Stimulated activated CD8-positive, alpha-beta memory T cell treated with anti-CD3 and anti-CD28 coated beads, Interleukin-12 subunit alpha, Interleukin-12 subunit beta, amount 100 ng/mL, for 24 hours (primary cell): Measurements from ENCODE around the gene LPCAT1.

Source experiments
- DNase-seq: peaks from one replicate; pipeline ENCODE4 v3.0.0-alpha.2; 2020; ENCODE audit errors: extremely low read depth

The LPCAT1 gene

DNA sequence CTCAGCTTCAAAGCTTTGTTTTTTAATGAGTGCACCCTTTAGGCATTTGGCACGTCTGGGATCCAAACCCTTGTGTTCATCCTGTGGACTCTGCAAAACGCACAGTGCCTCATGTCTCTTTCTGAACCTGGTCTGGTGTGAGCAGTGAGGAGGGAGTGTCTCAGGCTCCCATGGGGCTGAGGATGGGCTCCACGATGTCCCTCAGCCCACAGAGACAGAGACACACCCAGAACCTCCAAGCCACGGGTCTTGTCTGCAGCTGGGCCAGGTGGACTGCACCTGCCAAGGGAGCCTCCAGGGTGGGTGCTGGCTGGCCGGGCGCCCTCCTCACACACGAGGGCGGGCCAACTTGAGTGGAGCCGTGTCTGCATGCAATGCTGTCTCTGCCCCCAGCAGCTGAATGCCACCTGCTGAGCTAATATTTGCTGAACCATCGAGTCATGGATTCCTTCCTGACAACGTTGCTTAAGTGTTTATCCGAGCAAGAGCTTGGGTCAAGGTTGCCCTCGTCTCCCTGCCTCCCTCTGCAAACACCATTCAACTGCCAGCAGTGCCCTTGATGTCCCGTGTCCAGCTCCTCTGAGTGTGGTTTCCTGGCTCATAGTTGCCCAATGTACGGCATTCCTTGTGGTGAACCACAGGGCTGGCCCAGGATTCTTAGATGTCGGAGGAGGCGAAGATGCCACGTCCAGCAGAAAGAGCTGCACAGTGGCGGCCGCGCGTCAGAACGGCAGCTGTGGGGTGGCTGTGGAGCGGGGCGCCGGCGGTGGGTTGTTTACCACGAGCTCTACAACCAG is 31.4 kb upstream of the LPCAT1 start:
- no peak for DNase-seq

DNA sequence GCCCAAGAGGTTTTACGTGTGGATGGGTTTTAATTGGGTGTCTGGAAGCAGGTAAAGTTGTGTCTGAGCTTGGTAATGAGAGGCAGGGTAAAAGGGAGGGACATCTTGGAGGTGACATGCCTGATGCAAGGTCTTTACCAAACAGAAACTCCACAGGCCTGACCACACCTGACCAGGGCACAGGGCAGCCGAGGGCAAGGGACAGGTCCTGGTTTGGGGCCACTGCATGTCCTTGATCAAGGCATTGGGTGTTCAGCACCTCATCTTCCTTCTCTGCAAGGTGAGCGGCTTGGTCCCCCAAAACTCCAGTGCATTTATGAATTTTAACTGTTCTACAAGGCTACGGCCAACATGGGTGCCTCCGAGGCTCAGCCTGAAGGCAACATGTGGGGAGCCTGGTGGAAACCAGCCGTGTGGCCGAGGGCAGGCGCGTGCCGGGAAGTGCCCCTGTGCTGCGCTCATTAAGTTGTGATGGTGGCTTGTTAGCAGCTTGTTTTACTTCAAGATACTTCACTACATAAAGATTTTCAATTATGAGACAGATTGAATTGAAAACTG is 30.7 kb upstream of the LPCAT1 start:
- DNase-seq: no peak

DNA sequence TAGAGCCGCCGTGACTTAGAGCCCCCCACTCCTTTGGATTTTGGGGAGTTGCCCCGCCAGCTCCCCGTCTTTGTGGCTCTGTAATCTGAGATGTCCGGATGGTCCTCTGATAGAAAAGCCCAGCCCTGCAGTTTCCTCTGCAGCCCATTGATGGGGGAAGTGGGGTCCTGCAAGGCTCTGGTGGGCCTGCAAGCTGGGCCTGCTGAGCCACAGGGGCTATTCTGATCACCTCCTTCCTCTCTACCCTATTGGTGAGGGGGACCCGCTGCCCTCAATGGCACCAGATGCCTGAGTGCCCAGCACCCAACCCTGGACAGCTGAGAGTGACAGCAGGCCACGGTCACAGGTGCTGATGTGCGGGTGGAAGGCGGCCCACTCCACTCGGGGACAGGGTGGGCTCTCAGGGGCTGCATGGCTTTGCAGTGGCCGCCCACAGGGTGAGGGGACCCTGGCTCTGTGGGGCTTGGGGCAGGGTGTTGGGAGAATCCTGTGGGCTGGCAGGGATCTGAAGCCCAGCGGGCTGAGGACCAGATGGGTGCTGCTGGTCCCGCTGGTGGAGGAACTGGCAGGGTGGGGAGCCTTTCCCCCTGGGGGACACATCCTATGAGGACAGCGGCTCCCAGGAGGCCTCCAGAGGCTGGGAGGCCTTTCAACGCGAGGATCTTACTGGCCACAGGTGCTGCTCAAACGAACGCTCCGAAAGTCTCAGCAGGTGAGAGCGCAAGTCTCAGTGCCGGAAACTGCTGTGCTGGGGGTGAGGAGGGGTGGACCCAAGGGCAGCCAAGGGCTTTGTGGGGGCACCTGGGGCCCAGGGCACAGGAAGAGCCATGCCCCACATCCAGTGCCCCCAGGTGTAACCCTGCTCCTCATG is 30.0 kb upstream of the LPCAT1 start:
- no peak for DNase-seq

DNA sequence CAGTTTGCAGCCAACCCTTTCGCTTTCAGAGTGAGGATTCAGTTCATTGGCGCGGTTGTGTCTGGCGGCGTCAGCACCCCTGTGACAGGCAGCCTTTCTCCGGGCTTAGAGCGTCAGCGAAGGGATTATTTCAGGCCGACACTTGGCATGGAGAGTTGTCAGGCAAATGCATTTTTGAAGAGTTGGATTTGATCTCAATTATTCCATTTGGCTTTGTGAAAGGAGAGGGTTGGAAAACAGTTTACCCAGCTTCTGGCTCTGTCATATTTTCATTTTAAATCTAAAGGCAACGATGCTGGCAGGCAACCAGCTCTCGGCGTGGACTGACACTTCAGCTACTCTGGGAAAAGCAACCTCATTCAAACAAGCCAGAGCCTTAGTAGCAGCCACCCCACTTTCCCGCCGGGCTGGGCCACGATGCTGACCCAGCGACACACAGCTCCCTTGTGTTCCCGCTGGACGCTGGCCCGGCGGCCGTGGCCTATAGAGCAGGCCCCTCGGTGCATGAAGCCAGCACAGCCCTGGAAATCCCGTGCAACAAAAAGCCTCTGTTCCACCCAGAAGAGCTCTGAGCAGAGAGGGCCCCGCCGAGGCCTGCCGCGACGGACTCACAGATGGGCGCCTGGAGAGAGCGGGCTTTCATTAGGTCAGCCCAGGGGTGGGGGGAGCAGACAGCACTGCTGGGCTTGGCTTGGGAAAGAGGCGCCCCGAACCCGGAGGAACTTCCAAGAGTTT is 28.9 kb upstream of the LPCAT1 start:
- DNase-seq: no peak

DNA sequence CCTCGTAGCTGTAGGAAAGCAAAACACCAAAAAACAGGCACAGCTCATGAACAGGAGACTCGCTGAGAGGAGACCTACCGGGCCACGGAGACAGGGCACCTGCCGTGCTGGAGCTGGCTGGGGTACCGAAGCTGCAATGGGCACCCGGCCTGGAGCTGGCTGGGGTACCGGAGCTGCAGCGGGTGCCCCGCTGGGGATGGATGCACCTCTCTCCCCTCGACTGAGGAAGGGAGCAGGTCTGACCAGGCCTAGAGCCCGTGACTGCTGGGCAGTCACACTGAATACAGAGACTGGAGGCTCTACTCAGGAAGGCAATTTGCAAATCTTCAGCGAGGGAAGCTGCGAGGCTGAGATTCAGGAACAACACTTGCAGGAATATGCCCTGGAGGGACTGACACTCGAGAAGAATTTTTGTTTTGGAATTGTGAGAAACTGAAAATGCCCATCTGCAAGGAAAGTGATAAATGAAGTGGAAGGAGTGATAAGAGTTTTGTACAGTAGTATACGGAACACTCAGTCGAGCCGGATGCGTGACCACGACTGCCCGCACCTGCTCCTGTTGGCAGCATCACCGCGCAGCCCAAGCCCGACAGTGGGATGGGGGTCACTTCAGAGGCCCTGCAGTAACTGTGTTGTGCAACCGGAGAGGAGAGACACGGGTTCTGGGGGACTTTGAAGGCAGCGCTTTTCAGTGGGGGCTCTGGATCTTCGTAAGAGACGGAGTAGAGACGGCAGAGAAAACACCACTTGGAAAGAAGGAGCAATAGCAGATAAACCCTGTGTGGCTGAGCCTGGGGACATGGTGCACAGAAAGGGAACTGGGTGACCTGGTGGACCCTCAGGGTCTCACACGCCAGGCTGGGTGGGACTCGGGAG is 27.9 kb upstream of the LPCAT1 start:
- DNase-seq: no peak

DNA sequence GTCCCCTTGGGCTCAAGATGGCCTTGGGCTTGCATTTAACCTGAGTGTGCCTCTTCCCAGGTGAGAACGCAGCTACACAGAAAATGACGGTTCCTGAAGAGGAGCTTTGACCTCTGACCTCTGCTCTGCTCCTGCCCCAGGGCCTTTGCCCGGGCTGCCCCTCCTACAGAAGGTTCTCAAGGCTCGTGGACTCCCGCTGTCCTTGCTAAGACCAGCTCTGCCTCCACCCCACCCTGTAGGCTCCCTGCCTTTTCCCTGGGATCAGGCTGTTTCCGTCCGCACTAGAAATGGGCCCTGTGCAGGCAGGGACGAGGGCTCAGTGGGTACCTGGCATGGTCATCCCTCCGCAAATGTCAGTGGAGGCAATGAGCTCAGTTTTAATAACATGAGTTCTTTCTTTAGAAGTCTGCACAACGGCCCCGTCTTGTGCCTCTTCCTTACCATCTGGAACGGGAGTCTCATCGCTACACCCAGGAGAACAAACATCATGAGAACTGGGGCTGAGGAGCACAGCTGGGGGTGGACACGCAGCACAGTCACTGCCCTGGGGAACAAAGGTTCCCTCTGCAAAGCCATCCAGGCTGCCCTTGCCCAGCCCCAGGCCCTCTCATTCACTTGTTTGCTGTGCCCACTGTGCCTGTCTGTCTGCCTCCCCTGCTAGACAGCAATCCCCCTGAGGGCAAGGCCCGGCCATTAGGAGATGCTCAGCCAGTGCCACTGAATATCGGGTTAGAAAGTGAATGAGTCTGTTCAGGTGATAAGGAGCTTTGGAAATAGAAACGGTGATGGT is 26.7 kb upstream of the LPCAT1 start:
- DNase-seq: no peak

DNA sequence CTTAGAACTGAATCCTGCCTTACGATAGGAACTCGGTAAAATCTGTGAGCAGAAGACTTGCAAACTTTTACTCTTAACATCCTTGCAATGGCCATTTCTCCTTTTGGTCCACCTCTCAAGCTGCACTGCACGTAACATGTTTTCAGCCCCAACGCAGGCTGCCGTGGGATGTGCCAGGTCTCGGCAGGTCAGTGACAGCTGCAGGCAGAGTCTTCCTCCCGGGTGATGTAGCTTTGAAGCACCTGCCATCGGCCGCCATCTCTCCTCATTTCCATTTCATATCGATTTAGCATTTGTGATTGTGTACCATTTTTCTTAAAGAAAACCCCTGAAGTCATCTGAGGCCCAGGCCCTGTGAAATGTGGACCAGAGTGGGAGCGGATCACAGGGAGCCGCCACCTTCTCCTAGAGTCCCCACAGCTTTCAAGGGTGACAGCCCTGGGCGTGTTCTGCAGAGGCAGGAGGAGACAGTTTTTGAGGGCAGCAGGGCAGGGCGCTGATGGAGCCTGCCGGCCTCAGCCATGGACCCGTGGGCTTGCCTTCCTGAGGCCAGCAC is 25.8 kb upstream of the LPCAT1 start:
- DNase-seq: no peak

DNA sequence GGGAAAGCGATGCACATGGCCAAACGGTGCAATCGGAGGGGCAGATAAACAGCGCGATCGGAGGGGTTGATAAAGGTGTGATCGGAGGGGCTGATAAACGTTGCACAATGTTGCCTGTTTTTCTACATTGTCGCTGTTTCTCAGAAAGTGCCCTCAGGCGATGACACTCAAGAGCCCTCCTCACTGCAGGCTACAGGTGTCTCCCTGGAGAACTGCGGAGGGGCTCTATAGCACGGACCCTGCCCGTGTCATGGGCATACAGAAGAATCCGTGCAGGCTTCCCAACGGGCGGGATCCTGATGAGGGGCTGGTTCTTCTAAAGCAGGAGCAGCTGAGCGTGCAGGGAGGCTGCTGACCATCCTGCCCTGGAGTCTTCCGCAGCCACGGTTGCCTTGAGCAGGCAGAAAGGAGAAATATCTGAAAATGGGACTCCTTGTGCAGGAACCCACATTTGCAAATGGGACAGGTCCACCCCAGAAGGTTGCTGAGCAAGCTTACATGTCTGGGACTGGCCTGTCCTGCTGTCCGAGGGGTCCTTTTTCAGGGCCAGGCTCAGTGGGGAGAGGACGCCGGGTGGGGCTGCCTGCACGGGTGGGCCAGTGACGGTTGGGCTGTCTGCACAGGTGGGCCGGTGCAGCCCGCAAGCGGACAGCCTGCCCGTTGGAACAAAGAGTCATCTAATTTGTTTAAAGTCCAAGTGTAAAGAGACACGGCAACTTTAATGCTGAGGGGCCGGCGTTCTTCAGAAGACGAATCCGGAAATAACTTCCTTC is 25.1 kb upstream of the LPCAT1 start:
- DNase-seq: no peak

DNA sequence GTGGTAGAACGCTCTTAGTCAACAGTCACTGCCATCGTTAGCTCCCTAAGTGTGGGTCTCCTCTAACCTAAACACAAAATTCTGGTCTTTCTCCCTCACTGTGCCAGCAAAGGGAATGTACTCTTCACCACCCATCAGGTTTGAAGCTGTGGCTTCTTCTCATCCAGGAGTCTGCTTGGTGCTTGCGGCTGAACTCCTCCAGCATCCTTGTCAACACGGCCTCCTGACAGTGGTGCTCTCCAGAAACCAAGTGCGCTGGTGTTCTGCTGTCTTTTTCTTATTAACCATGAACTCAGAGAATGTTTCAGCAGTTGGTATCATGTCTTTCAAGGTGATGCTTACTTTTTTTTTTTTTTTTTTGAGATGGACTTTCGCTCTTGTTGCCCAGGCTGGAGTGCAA is 23.9 kb upstream of the LPCAT1 start:
- DNase-seq: no peak

DNA sequence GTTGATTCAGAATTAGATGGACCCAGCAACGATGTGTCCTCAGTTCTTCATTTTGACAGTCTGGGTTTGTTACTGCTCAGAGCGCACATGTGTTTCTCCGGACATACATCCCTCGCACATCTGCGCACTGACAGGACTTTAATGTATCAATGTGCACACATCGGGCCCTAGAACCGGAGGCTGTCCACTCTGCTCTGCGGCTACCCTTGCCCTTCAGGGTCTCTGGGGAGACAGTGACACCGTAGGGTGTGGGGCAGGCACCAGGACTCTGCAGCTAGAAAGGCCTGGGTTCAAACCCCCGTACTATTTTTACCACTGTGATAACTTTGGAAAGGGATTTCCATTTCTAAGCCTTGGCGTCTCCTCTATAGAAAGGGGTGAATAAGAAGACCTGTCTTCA is 23.5 kb upstream of the LPCAT1 start:
- DNase-seq: no peak

DNA sequence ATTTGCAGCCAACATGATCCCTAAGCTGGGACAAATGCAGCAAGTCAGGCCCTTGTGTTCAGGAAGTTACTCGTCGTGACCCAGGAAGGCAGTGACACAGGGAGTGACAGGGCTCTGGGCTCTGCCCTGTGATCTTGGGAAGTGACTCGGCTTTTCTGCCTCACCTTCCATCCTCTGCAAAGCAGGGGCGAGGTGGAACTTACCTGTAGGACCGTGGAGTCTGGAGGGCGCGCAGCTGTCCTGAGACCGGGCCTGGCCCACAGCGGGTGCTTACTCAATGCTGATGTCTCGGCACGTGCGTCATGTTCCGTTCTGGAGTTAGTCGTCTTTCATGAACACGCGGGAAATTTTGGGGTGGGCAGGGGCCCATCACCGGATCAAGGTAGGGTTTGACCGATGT is 22.8 kb upstream of the LPCAT1 start:
- no peak for DNase-seq

DNA sequence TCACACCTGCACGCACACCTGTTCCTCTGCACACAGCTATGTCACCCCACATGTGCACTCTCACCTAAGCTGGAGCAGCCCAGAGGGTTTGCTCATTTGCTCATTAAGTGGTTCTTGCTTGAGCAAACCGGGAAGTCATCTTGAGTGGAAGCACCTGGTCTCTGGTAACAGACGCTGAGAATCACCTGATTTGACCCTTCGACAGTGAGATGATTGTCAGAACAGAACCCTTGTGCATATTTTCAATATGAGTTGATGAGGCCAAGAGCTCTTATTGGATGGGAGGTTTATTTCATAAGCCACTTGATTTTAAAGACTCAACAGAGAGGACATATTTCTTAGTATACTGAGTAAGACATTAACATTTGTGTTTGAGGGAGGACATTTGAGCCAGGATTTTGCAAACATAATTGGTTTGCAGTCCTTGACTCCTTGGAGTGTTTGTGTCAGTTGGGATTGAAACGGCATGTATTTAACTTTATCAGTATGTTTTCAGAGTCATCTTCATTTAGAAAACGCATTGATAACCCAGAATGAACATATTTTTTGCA is 22.1 kb upstream of the LPCAT1 start:
- DNase-seq: no peak

DNA sequence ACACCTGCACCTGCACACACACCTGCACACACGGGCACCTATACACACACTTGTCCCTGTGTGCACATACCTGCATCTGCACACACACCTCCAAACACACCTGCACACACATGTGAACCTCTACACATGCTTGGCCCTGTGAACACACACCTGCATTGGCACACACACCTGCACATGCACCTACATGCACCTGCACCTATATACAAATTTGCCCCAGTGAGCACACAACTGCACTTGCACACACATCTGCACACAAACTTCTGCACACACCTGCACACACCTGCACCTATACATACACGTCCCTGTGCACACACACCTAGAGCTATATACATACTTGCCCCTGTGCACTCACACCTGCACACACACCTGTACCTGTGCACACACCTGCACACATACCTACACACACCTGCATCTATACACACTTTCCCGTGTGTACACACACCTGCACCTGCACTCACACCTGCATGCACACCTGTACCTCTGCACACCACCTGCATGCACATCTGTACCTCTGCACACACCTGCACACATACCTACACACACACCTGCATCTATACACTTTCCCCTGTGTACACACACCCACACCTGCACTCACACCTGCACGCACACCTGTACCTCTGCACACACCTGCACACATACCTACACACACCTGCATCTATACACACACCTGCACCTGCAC is 21.5 kb upstream of the LPCAT1 start:
- DNase-seq: no peak

DNA sequence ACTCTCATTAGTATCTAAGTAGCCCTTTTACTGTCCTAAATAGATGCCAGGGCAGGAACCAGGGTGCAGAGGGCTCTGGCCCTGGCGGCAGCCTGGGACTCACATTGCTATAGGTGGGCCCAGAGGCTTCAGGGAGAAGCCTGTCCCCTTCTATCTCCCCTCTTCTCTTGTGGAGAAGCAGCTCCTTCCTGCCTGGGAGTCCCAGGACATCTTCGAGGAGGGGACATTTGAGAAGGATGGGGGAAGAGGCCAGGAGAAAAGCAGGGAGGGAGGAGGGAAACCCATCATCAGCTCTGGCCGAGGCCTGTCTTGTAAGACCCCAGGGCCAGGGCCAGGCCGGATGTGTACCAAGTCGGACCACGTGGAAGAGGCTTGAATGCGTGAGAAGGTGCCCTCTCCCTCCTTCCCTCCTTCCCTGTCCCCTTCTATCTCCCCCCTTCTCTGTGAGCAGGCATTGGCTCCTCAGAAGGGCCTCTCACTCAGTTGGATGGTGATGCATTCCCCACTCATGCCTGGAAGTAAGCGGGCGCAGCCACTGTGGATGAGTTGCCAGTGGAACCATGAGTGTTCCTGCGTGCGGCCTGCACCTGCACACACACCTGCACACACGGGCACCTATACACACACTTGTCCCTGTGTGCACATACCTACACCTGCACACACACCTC is 20.7 kb upstream of the LPCAT1 start:
- DNase-seq: no peak

DNA sequence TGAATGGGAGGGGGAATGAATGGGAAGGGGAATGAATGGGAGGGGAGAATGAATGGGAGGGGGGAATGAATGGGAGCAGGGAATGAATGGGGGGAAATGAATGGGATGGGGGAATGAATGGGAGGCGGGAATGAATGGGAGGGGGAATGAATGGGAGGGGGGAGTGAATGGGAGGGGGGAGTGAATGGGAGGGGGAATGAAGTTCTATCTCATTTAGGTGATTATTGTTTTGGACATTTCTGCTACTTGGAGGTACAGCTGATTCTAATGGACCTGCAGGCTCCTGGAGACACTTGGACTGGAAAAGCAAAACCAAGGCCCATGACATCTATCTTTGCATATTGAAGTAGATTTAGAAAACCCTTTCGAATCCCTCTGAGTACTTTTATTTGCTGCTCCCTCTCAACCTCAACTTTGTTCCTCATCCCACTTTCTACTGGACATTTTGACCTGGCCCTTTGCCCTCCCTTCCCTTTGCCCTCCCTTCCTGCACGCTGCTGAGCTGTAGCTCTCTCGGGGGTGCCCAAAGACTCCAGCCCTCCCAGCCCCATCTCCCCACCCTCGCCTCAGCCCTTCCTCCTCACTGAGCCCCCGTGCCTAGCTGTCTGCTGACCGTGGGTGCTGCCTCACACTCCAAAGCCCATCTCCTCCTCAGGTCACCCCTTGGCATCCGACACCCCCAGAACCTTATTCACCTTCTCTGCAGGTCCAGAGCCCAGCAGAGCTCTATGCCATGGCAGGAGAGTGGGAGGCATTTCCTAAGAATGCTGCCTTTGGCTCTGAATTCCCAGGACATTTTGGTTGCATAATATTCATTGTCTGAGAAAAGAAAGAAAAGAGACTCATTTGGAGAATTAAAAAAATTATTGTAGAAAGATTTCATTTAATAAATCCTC is 19.9 kb upstream of the LPCAT1 start:
- no peak for DNase-seq

DNA sequence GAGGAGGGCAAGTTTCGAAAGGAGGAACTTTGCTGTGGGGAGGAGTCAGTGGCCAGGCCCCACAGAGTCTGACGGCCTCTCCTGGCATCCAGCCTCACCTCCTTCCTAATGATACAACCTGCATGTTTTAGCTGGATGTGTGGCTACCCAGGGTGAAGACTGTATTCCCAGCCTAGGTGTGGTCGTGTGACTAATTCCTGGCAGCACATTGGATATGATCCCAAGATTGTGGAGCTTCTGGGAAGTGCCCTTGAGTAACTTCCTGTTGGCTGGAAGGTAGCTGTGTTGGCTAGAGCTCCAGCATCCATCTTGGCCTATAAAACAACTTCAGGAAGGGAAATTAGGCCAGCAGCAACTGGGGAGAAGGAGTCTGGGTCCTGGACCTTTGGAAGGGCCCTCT is 19.0 kb upstream of the LPCAT1 start:
- no peak for DNase-seq
